GM19372 (cell line): Measurements from ENCODE around the gene SMYD3.
"Not testable (repeated sequence)": the region's sequence is repeated elsewhere in the genome, so short reads cannot be mapped to it uniquely, and the experiment has no call there.

Experiments
- ATAC-seq: cut with Tn5 transposase; IDR thresholded peaks from one replicate; pipeline ENCODE4 v1.9.1; 2021; ENCODE audit warnings: mild to moderate bottlenecking, low read depth, moderate library complexity; ENCODE audit not compliant: unreplicated experiment

Gene SMYD3

GRCh38 chr1:245803666-245804037 lies 703.4 kb downstream of the SMYD3 start:
- ATAC-seq, result no peak

GRCh38 chr1:245802941-245803665 lies 704.0 kb downstream of the SMYD3 start:
- no peak for ATAC-seq

- ATAC-seq, result no peak
Observed at GRCh38 chr1:245800901-245801605, 706.0 kb downstream of the SMYD3 start.

- ATAC-seq, result no peak
Observed at GRCh38 chr1:245798349-245798711, 708.7 kb downstream of the SMYD3 start.

GRCh38 chr1:245797592-245798348 lies 709.3 kb downstream of the SMYD3 start:
- ATAC-seq, result no peak

GRCh38 chr1:245791410-245792312 lies 715.4 kb downstream of the SMYD3 start:
- no peak for ATAC-seq

GRCh38 chr1:245790441-245790840 lies 716.6 kb downstream of the SMYD3 start:
- no peak for ATAC-seq

- ATAC-seq, result no peak
Observed at GRCh38 chr1:245788886-245789285, 718.2 kb downstream of the SMYD3 start.

- no peak for ATAC-seq
Observed at GRCh38 chr1:245788269-245788668, 718.8 kb downstream of the SMYD3 start.

- ATAC-seq, result no peak
Observed at GRCh38 chr1:245786948-245787347, 720.1 kb downstream of the SMYD3 start.

- no peak for ATAC-seq
Observed at GRCh38 chr1:245779797-245780755, 727.0 kb downstream of the SMYD3 start.

- ATAC-seq, result no peak
Observed at GRCh38 chr1:245777752-245778151, 729.3 kb downstream of the SMYD3 start.

GRCh38 chr1:245776694-245777332 lies 730.3 kb downstream of the SMYD3 start:
- ATAC-seq, result no peak

GRCh38 chr1:245776139-245776538 lies 730.9 kb downstream of the SMYD3 start:
- no peak for ATAC-seq

GRCh38 chr1:245774931-245775330 lies 732.1 kb downstream of the SMYD3 start:
- ATAC-seq, result not testable (repeated sequence)

- ATAC-seq, result no peak
Observed at GRCh38 chr1:245774196-245774595, 732.9 kb downstream of the SMYD3 start.

GRCh38 chr1:245773344-245773743 lies 733.7 kb downstream of the SMYD3 start:
- no peak for ATAC-seq

GRCh38 chr1:245772739-245773138 lies 734.3 kb downstream of the SMYD3 start:
- ATAC-seq, result no peak

GRCh38 chr1:245772325-245772724 lies 734.8 kb downstream of the SMYD3 start:
- ATAC-seq, result no peak
